ENCODE results near the gene ALDH18A1.
A peak's percentile ranks its signal among the peaks of the same experiment; 100 is the strongest.

Gene ALDH18A1

DNA sequence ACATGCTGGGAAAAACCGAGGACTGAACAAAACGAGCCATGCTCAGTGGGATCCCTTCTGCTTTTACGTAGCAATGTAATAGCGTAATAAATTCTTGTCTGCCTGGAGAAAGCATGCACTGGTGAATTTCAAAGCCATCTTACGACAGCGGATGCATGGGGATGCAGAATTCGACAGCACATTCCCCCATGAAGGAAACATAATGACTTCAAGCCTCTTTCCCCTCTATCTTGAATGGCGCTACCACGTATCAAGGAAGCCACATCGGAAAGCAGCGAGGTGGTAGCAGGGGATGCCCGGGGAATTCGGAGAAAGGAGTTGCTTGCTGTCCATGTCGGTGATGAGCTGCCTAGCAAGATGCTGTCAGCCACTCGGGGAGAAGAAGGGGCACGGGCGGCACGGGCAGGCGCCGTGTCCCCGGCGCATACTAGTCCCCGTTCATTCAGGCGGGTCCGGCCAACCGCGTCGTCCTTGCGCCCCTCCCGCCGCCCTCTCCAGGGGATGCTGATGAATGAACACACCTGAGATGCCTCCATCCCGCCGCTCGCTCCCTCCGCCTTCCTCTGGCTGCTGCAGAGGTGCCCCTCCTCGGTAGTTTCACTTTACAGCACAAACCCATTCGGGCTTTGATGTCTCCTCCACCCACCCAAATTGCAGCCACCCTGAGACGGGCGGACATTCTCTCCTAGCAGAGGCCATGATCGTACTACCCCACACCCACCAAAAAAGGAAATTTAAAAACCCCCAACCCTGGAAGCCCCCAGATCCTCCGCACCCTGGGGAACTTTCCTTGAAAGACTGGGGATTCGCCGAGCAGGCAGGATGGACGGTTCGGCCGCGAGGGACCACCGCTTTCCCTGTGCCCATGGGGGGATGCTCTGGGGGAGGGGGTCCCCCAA is 96.0 kb downstream of the ALDH18A1 start:
- Histone ChIP-seq H3K36me3 (no peaks in the 10 kb centered on the region), H3K9me3 (no peaks in the 10 kb centered on the region), H3K4me3 (ENCODE audit: low read depth, low read length) (peak overlapping the region; percentile 62), H3K27me3 (peaks cover 28% of the 10 kb centered on the region), H3K4me1 (no peaks in the 10 kb centered on the region; the same call in 1 of the 2 replicates)
- TF ChIP-seq, protein P1, sequence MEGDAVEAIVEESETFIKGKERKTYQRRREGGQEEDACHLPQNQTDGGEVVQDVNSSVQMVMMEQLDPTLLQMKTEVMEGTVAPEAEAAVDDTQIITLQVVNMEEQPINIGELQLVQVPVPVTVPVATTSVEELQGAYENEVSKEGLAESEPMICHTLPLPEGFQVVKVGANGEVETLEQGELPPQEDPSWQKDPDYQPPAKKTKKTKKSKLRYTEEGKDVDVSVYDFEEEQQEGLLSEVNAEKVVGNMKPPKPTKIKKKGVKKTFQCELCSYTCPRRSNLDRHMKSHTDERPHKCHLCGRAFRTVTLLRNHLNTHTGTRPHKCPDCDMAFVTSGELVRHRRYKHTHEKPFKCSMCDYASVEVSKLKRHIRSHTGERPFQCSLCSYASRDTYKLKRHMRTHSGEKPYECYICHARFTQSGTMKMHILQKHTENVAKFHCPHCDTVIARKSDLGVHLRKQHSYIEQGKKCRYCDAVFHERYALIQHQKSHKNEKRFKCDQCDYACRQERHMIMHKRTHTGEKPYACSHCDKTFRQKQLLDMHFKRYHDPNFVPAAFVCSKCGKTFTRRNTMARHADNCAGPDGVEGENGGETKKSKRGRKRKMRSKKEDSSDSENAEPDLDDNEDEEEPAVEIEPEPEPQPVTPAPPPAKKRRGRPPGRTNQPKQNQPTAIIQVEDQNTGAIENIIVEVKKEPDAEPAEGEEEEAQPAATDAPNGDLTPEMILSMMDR (IDR thresholded peaks at IDR 0.05; ENCODE audit: low read depth, low read length) = no peak
- DNase-seq = peak; percentile 10

DNA sequence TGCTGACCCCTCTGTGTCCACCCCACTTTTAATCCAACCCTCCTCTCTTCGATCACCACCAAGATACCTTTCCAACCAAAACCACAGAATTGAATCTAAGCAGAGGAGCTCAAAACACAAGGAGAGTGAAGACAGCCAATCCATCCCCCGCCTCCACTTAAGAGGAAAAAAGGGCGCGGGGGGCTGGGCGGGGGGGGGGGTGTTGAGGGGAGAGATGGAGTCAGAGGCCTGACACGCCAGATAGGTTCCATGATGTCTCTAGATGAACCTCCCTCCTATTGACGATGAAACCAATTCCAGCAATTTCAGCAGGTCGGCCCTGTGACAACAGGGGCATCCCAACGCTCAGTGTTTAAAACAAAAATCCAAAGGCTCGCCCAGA is 96.6 kb downstream of the ALDH18A1 start:
- TF ChIP-seq, protein P1 (IDR thresholded peaks at IDR 0.05; ENCODE audit: low read depth, low read length) = no peak
- no peaks in the 10 kb centered on the region for H3K36me3 ChIP-seq
- no peaks in the 10 kb centered on the region for H3K9me3 ChIP-seq
- no peak for DNase-seq
- H3K4me1 ChIP-seq = no peaks in the 10 kb centered on the region; the same call in 1 of the 2 replicates
- H3K27me3 ChIP-seq = peaks cover 28% of the 10 kb centered on the region
- peak overlapping the region; percentile 62 for H3K4me3 ChIP-seq (ENCODE audit: low read depth, low read length)

DNA sequence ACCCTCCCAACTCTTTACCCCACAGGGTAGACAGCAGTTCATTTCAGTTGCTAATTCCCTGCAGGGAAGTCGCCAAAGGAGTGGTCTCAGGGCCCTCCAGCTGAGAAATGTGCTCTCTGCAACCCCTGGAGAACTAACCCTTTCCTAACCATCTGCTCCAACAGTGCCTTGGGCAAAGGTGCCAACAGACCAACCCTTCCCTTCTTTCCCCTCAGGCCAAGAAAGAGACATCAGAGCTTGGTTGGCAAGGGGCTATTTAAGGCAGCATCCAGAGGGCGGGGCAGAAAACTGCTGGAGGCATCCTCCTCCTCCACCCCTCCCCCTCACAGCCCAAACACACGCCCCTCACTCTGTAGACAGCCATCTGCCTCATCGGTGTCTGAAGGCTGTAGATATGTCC is 97.0 kb downstream of the ALDH18A1 start:
- peaks cover 28% of the 10 kb centered on the region for H3K27me3 ChIP-seq
- H3K9me3 ChIP-seq = no peaks in the 10 kb centered on the region
- no peak for DNase-seq
- H3K4me3 ChIP-seq (ENCODE audit: low read depth, low read length) = no peak overlapping the region
- no peaks in the 10 kb centered on the region; the same call in 1 of the 2 replicates for H3K4me1 ChIP-seq
- TF ChIP-seq, protein P1 (IDR thresholded peaks at IDR 0.05; ENCODE audit: low read depth, low read length) = no peak
- H3K36me3 ChIP-seq = no peaks in the 10 kb centered on the region

DNA sequence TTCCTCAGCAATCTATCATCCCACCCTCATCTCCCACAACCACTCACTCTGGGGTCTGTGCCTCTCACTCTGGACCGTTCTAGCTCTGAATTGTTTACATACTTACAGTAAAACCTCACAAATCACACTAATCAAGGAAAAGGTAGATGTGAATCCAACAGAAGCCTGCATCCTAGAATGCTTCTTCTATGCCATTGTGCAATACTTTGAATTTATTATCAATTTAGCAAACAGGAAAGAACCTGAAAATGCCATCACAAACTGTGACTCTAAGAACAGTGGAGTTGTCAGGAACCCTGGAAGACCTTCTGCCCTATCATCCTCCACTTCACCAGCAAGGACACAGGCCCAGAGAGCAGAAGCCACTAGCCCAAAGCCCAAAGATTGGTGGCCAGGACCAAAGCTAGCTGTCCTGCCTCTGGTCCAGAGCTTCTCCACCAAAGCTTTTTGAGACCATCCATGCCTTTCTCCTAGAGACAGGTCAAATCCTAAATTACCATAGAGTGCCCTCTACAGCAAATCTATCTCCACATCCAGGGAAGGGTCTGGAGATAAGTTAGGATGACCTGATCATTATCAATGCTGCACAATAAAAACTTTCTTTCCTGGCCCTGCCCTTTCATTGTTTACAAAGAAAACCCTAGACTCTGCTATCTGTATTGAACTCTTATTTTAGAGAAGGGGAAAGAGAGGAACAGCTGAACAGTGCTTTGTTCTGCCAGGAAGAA is 97.8 kb downstream of the ALDH18A1 start:
- Histone ChIP-seq H3K9me3 (no peaks in the 10 kb centered on the region), H3K4me3 (ENCODE audit: low read depth, low read length) (no peak overlapping the region), H3K27me3 (peaks cover 28% of the 10 kb centered on the region), H3K36me3 (no peaks in the 10 kb centered on the region), H3K4me1 (no peaks in the 10 kb centered on the region; the same call in 1 of the 2 replicates)
- TF ChIP-seq, protein P1 (IDR thresholded peaks at IDR 0.05; ENCODE audit: low read depth, low read length) = no peak
- no peak for DNase-seq

DNA sequence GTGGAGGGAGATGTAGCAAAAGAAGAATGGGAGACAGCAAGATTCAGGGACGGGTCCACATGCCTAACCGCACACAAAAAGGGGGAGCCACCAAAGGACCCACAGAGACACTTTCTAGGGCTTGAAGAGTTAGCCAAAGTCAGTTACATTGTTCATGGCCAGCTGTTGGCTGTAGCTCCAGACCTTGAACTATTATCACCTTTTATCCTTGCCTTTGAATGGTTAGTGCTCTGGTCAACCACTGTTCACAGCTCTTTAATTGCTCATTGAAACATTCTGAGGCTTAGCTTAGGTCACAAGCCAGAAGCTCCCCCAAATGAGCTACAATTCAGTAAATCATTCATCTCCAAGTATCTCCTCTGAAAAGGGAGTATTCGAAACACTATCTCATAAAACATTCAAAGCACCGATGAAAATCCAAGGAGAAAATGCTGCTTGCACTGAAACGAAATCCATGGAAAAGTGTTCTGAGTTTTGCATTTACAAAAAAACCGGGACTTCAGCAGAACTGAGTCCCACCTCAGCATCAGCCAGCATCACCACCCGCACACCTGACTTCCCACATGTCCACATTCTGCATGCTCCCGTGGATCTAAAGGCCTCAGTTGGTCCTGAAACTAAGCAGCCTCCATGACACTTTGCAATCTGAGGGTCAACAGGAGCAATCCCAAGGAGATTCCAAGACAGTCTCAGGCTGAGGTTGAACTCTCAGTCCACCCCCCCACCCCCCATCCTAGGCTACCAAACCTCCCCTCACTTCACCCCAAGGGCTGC is 99.3 kb downstream of the ALDH18A1 start:
- no peaks in the 10 kb centered on the region for H3K36me3 ChIP-seq
- TF ChIP-seq, protein P1 (IDR thresholded peaks at IDR 0.05; ENCODE audit: low read depth, low read length) = no peak

More for the DNA sequence above, 99.3 kb downstream of the ALDH18A1 start:
- Histone ChIP-seq H3K9me3 (no peaks in the 10 kb centered on the region), H3K4me3 (ENCODE audit: low read depth, low read length) (no peak overlapping the region), H3K4me1 (no peaks in the 10 kb centered on the region; the same call in 1 of the 2 replicates), H3K27me3 (peaks cover 28% of the 10 kb centered on the region)
- no peak for DNase-seq

All from BE2C (cell line).